B cell (primary cell): ENCODE data around the gene JADE2. TPM values are rescaled to one million over a fixed set of nuclear protein-coding genes. Genes with fewer than 3 reads are reported as not detected.

ENCODE experiments used
- ATAC-seq: fragments of 200-7000 bp; cut with Tn5 transposase; one replicate; pipeline ENCODE4 v1.10.0; 2021; ENCODE audit warnings: low read depth, mild to moderate bottlenecking, moderate number of reproducible peaks, moderate library complexity
- CTCF ChIA-PET: fragments of 350-600 bp; sonication (Branson Sonifier 250); formaldehyde crosslinking; loops from one replicate; lab custom pipeline; 2021; ENCODE audit warnings: antibody characterized with exemption, inconsistent platforms; lab: Charles Lee
- POLR2A ChIA-PET: fragments of 350-600 bp; sonication (Branson Sonifier 250); formaldehyde crosslinking; loops from one replicate; lab custom pipeline; 2021; ENCODE audit warnings: antibody characterized with exemption; lab: Charles Lee
- DNase-seq: peaks from one replicate; pipeline ENCODE4 v3.0.0; 2013
- H2AFZ ChIP-seq: 2 replicates; pipeline ENCODE4 v1.6.1; 2012; ENCODE audit warnings: mild to moderate bottlenecking, low read depth, low read length; ENCODE audit not compliant: insufficient read depth, poor library complexity, severe bottlenecking
- H3K27ac ChIP-seq, 2 donors: 1 replicate in 1 of 2; 2 replicates in 1 of 2; pipeline ENCODE4 v1.5.1; 2012 to 2013; ENCODE audit warnings: low read length in 2 of 2, mild to moderate bottlenecking in 2 of 2, moderate library complexity in 1 of 2
- H3K27me3 ChIP-seq, 4 experiments: fragments of 200-600 bp in 1 of 4; sonication (generic) in 1 of 4; replicated peaks in 1 of 4; 1 replicate in 2 of 4; 2 replicates in 2 of 4; pipeline versions ENCODE4 v1.6.1 to v1.7.0; 2013 to 2016; ENCODE audit warnings: low read length in 3 of 4, mild to moderate bottlenecking in 2 of 4, mixed read lengths in 1 of 4, moderate library complexity in 1 of 4; ENCODE audit not compliant: insufficient read depth in 4 of 4, control insufficient read depth in 3 of 4; ENCODE audit errors: control extremely low read depth in 1 of 4
- H3K36me3 ChIP-seq, 2 experiments: replicated peaks in 1 of 2; 1 replicate in 1 of 2; 2 replicates in 1 of 2; pipeline versions ENCODE4 v1.6.1 to v1.7.1; 2013; ENCODE audit warnings: low read length in 1 of 2; ENCODE audit not compliant: insufficient read depth in 2 of 2, control insufficient read depth in 1 of 2; ENCODE audit errors: control extremely low read depth in 1 of 2, extremely low read depth in 1 of 2
- H3K4me1 ChIP-seq, 2 donors: fragments of 200-600 bp in 1 of 2; sonication (generic) in 1 of 2; 1 replicate in 1 of 2; 2 replicates in 1 of 2; pipeline versions ENCODE4 v1.5.1 to v1.6.1; 2013 to 2017; ENCODE audit warnings: low read length in 2 of 2; ENCODE audit not compliant: control insufficient read depth in 2 of 2, insufficient read depth in 2 of 2
- H3K4me2 ChIP-seq: replicated peaks from 2 replicates; pipeline ENCODE3; 2012; ENCODE audit warnings: mild to moderate bottlenecking, low read depth, low read length; ENCODE audit not compliant: poor library complexity, severe bottlenecking
- H3K4me3 ChIP-seq, 5 experiments: fragments of 200-600 bp in 1 of 5; sonication (generic) in 1 of 5; 1 replicate in 3 of 5; 2 replicates in 2 of 5; pipeline versions ENCODE4 v1.5.1 to v1.7.0; 2011 to 2016; ENCODE audit warnings: low read length in 4 of 5, mild to moderate bottlenecking in 4 of 5, low read depth in 2 of 5, control low read depth in 1 of 5, moderate library complexity in 1 of 5; ENCODE audit not compliant: insufficient read depth in 1 of 5; ENCODE audit errors: control extremely low read depth in 1 of 5, extremely low read depth in 1 of 5
- H3K79me2 ChIP-seq: fragments of 200-600 bp; sonication (generic); one replicate; pipeline ENCODE4 v1.6.0; 2016; ENCODE audit warnings: low read length; ENCODE audit not compliant: control insufficient read depth, insufficient read depth
- H3K9ac ChIP-seq: fragments of 200-600 bp; sonication (generic); 2 replicates; pipeline ENCODE4 v1.6.1; 2017; ENCODE audit warnings: mild to moderate bottlenecking, low read length, moderate library complexity
- H3K9me3 ChIP-seq, 3 donors: one replicate each; pipeline versions ENCODE4 v1.6.1 to v1.7.1; 2013; ENCODE audit warnings: low read length in 2 of 3; ENCODE audit not compliant: control insufficient read depth in 2 of 3, insufficient read depth in 1 of 3; ENCODE audit errors: control extremely low read depth in 1 of 3
- H4K20me1 ChIP-seq: 2 replicates; pipeline ENCODE4 v1.6.0; 2012; ENCODE audit warnings: mild to moderate bottlenecking, low read length; ENCODE audit not compliant: insufficient read depth, control insufficient read depth, poor library complexity, severe bottlenecking
- H3K27ac Mint-ChIP-seq: one replicate; pipeline ENCODE4 v1.8.0; 2021; ENCODE audit warnings: mixed read lengths
- H3K27me3 Mint-ChIP-seq: one replicate; pipeline ENCODE4 v1.8.0; 2021; ENCODE audit warnings: mixed read lengths
- H3K4me1 Mint-ChIP-seq: one replicate; pipeline ENCODE4 v1.8.0; 2021; ENCODE audit warnings: mixed read lengths
- H3K4me3 Mint-ChIP-seq: one replicate; pipeline ENCODE4 v1.8.0; 2021; ENCODE audit warnings: mixed read lengths
- H3K9me3 Mint-ChIP-seq: one replicate; pipeline ENCODE4 v1.8.0; 2022; ENCODE audit warnings: mixed read lengths; ENCODE audit not compliant: insufficient read depth
- EZH2 ChIP-seq: IDR thresholded peaks from 2 replicates; pipeline ENCODE4 v1.6.1; 2012; ENCODE audit warnings: borderline replicate concordance, low read depth, mild to moderate bottlenecking, moderate library complexity, low read length; ENCODE audit not compliant: insufficient read depth, poor library complexity, severe bottlenecking
- WGBS: methylation state at CpG from one replicate; pipeline ENCODE4 v1.1.5; 2013; ENCODE audit warnings: missing lambda C conversion rate; ENCODE audit not compliant: insufficient coverage; 5-methylcytosine and 5-hydroxymethylcytosine counted together
- intact Hi-C: fragments of 100-400 bp; cut with micrococcal nuclease; formaldehyde crosslinking; loops from one replicate; pipeline ENCODE4 v1.10.0; 2022
- polyA plus RNA-seq: library from polyadenylated mRNA; depleted of rRNA; stranded (reverse); fragments of >200 nt; gene quantifications from 2 replicates; pipeline ENCODE4 v1.2.3, GENCODE V29; 2012
- total RNA-seq, 2 donors: library from RNA; stranded (reverse); fragments of 120-200 nt in 1 of 2; gene quantifications; 1 replicate in 1 of 2; 2 replicates in 1 of 2; pipeline versions ENCODE4 v1.2.3 to v1.2.4, GENCODE V29; 2013 to 2022
- TF ChIP-seq, protein P1 (sequence below): fragments of 200-600 bp; IDR thresholded peaks from one replicate; pipeline ENCODE4 v1.8.0; 2022; ENCODE audit warnings: antibody characterized with exemption, mild to moderate bottlenecking

JADE2 gene
- total and polyA plus RNA-seq, 2 donors (not counting 1 experiment from before 2014, with no cell fraction given) = 80.5 to 247 TPM

- 24% methylated on average over 6 of the region's 11 CpGs for WGBS
- POLR2A ChIA-PET = interaction anchor here (0.7 kb wide), 1 partner anchor 22 kb away, joined by 3 read pairs; no protein-coding TSS in a partner anchor
- H3K4me3 ChIP-seq = no peak overlapping the region
- peak overlapping the region; percentile 53 for H2AFZ ChIP-seq
- H3K9me3 Mint-ChIP-seq = no peaks in the 10 kb centered on the region
- intact Hi-C loops = no loop called here
- ATAC-seq (peak; percentile 7), DNase-seq (no peak)
- no peaks in the 10 kb centered on the region for H3K79me2 ChIP-seq
- no peak overlapping the region for H3K4me3 Mint-ChIP-seq
- H4K20me1 ChIP-seq = no peaks in the 10 kb centered on the region
- peaks cover 0 to 14% of the 10 kb centered on the region in 2 donors for H3K4me1 ChIP-seq
- H3K27me3 Mint-ChIP-seq = no peaks in the 10 kb centered on the region
- H3K27ac Mint-ChIP-seq = no peak overlapping the region
- H3K9me3 ChIP-seq = no peaks in the 10 kb centered on the region
- H3K27me3 ChIP-seq = no peaks in the 10 kb centered on the region
- TF ChIP-seq, protein P1, sequence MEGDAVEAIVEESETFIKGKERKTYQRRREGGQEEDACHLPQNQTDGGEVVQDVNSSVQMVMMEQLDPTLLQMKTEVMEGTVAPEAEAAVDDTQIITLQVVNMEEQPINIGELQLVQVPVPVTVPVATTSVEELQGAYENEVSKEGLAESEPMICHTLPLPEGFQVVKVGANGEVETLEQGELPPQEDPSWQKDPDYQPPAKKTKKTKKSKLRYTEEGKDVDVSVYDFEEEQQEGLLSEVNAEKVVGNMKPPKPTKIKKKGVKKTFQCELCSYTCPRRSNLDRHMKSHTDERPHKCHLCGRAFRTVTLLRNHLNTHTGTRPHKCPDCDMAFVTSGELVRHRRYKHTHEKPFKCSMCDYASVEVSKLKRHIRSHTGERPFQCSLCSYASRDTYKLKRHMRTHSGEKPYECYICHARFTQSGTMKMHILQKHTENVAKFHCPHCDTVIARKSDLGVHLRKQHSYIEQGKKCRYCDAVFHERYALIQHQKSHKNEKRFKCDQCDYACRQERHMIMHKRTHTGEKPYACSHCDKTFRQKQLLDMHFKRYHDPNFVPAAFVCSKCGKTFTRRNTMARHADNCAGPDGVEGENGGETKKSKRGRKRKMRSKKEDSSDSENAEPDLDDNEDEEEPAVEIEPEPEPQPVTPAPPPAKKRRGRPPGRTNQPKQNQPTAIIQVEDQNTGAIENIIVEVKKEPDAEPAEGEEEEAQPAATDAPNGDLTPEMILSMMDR = no peak
- TF ChIP-seq EZH2 = no peak
- peaks cover 7% of the 10 kb centered on the region for H3K4me1 Mint-ChIP-seq
- H3K36me3 ChIP-seq = no peaks in the 10 kb centered on the region
- H3K27ac ChIP-seq = no peak overlapping the region
- CTCF ChIA-PET = no interaction called here
- H3K4me2 ChIP-seq = no peak overlapping the region
- no peak overlapping the region for H3K9ac ChIP-seq
Observed at GRCh38 chr5:134503088-134503936, 22.2 kb upstream of the JADE2 start.

DNA sequence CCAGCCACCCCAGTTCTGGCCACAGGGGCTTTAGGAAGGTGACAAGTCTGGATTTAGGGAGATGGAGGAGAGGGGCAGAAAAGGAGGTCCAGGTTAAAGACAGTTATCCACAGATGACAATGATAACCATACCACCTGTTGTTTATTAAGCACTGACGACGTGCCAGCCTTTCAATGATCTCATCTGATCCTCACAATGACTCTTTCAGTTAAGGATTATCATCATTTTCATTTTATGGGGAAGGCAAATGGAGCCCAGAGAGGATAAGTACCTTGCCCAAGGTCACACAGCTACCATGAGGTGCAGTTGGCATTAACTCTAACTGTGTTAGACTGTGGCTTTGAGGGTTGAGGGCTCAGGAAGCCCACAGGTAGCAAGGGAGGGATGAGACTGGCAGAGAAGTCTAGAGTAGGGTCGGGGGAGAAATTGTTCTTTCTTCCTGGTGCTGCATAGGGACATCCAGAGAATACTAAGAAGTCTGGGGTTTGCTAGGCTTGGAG lies 21.5 kb upstream of the JADE2 start:
- Mint-ChIP-seq H3K4me3 (no peak overlapping the region), H3K27me3 (no peaks in the 10 kb centered on the region), H3K4me1 (peaks cover 7% of the 10 kb centered on the region), H3K9me3 (no peaks in the 10 kb centered on the region), H3K27ac (no peak overlapping the region)
- no peak overlapping the region for H3K4me2 ChIP-seq
- H3K4me3 ChIP-seq = no peak overlapping the region
- no peaks in the 10 kb centered on the region for H3K79me2 ChIP-seq
- no peaks in the 10 kb centered on the region for H3K27me3 ChIP-seq
- no peaks in the 10 kb centered on the region for H4K20me1 ChIP-seq
- ChIA-PET POLR2A (no interaction called here), CTCF (no interaction called here)
- DNase-seq (no peak), ATAC-seq (no peak)
- 63% methylated on average over 1 of the region's 3 CpGs for WGBS
- intact Hi-C loops = no loop called here
- H3K27ac ChIP-seq = no peak overlapping the region
- no peaks in the 10 kb centered on the region for H3K36me3 ChIP-seq
- peak overlapping the region; percentile 53 for H2AFZ ChIP-seq
- no peak for TF ChIP-seq EZH2
- TF ChIP-seq, protein P1 = no peak
- peaks cover 0 to 14% of the 10 kb centered on the region in 2 donors for H3K4me1 ChIP-seq
- no peak overlapping the region for H3K9ac ChIP-seq
- no peaks in the 10 kb centered on the region for H3K9me3 ChIP-seq
